ENCODE measurements around the gene ZBTB32.

- TF ChIP-seq CTCF (IDR thresholded peaks at IDR 0.05) = peak in 2 of 6 experiments; percentile 18 to 30
- TF ChIP-seq POLR2A (IDR thresholded peaks at IDR 0.05) = peak; percentile 13 to 30
These were observed 36.3 kb downstream of the ZBTB32 start for GRCh38 chr19:35740423-35741202.
